Fibroblast of the aortic adventitia (primary cell): ENCODE data around the gene PLD5. TPM values are rescaled to one million over a fixed set of nuclear protein-coding genes. Genes with fewer than 3 reads are reported as not detected.

Experiments used
- DNase-seq: peaks from one replicate; pipeline ENCODE4 v3.0.0-alpha.2; 2010; ENCODE audit warnings: low read depth
- H3K4me3 ChIP-seq: 2 replicates; pipeline ENCODE4 v1.5.1; 2011; ENCODE audit warnings: low read depth, mild to moderate bottlenecking, control low read depth, low read length, moderate library complexity
- CTCF ChIP-seq: IDR thresholded peaks from 2 replicates; pipeline ENCODE4 v1.5.1; 2011; ENCODE audit warnings: mild to moderate bottlenecking, low read length, control low read depth, inconsistent platforms; ENCODE audit not compliant: insufficient read depth
- total RNA-seq: library from RNA; depleted of rRNA; stranded (reverse); fragments of >200 nt; gene quantifications from 2 replicates; pipeline ENCODE4 v1.2.3, GENCODE V29; 2012; ENCODE audit warnings: low replicate concordance

The PLD5 gene
- total RNA-seq, 1 donor = under 0.01 TPM

GRCh38 chr1:242199776-242200458 is 324.6 kb downstream of the PLD5 start:
- no peak overlapping the region for H3K4me3 ChIP-seq
- TF ChIP-seq CTCF = no peak
- DNase-seq = no peak

- no peak for TF ChIP-seq CTCF
- DNase-seq = no peak
- H3K4me3 ChIP-seq = no peak overlapping the region
Observed at GRCh38 chr1:242197907-242198820, 326.3 kb downstream of the PLD5 start.

- DNase-seq = no peak
- TF ChIP-seq CTCF = no peak
- H3K4me3 ChIP-seq = no peak overlapping the region
Observed at GRCh38 chr1:242196914-242197313, 327.6 kb downstream of the PLD5 start.

- no peak overlapping the region for H3K4me3 ChIP-seq
Observed at GRCh38 chr1:242196101-242196500, 328.4 kb downstream of the PLD5 start.

GRCh38 chr1:242189591-242189990 is 334.9 kb downstream of the PLD5 start:
- no peak for TF ChIP-seq CTCF
- no peak overlapping the region for H3K4me3 ChIP-seq
- DNase-seq = no peak

More at GRCh38 chr1:242196101-242196500, 328.4 kb downstream of the PLD5 start:
- no peak for DNase-seq
- no peak for TF ChIP-seq CTCF

- no peak for TF ChIP-seq CTCF
- no peak for DNase-seq
- H3K4me3 ChIP-seq = no peak overlapping the region
Observed at GRCh38 chr1:242187816-242188215, 336.7 kb downstream of the PLD5 start.
